GM19193 (cell line): Measurements from ENCODE around the gene UNC5B.

ENCODE experiments used
- POLR2A ChIP-seq: IDR thresholded peaks from 4 replicates; pipeline ENCODE4 v1.6.1; 2011; ENCODE audit not compliant: insufficient read depth, insufficient read length; ENCODE audit errors: extremely low read depth

The UNC5B gene

GRCh38 chr10:71343392-71343773 lies 131.0 kb downstream of the UNC5B start:
- no peak for TF ChIP-seq POLR2A

GRCh38 chr10:71344154-71344925 lies 132.0 kb downstream of the UNC5B start:
- TF ChIP-seq POLR2A = no peak

GRCh38 chr10:71344993-71345480 lies 132.7 kb downstream of the UNC5B start:
- TF ChIP-seq POLR2A = no peak

- TF ChIP-seq POLR2A = no peak
Observed at GRCh38 chr10:71345694-71346093, 133.3 kb downstream of the UNC5B start.

GRCh38 chr10:71346731-71347130 lies 134.4 kb downstream of the UNC5B start:
- no peak for TF ChIP-seq POLR2A

- no peak for TF ChIP-seq POLR2A
Observed at GRCh38 chr10:71347587-71348395, 135.4 kb downstream of the UNC5B start.

- no peak for TF ChIP-seq POLR2A
Observed at GRCh38 chr10:71348850-71349249, 136.5 kb downstream of the UNC5B start.

- TF ChIP-seq POLR2A = no peak
Observed at GRCh38 chr10:71349406-71349805, 137.0 kb downstream of the UNC5B start.

GRCh38 chr10:71351087-71351486 lies 138.7 kb downstream of the UNC5B start:
- no peak for TF ChIP-seq POLR2A

- no peak for TF ChIP-seq POLR2A
Observed at GRCh38 chr10:71351628-71352319, 139.4 kb downstream of the UNC5B start.
